ENCODE results near the gene PAGR1. TPM values are rescaled to one million over a fixed set of nuclear protein-coding genes. Genes with fewer than 3 reads are reported as not detected.
A peak's percentile ranks its signal among the peaks of the same experiment; 100 is the strongest.

Gene PAGR1
- total and polyA plus RNA-seq, 7 donors, result 9.4 to 36.8 (median 14.2) TPM

GRCh38 chr16:29857133-29857760, 41.3 kb downstream of the PAGR1 start:
- Histone ChIP-seq H3K9me3 (no peaks in the 10 kb centered on the region), H3K36me3 (ENCODE audit: insufficient read depth in 1 of 2, low read depth in 1 of 2) (peaks cover 0 to 34% of the 10 kb centered on the region in 2 donors), H3K27me3 (ENCODE audit: insufficient read depth in 3 of 3, low read length in 2 of 3) (no peaks in the 10 kb centered on the region), H3K4me3 (no peak overlapping the region), H3K27ac (no peak overlapping the region), H3K4me1 (peaks cover 9% of the 10 kb centered on the region)
- intact Hi-C loops (cut with DNase I), result no loop called here
- no peak for DNase-seq
- ATAC-seq, result peak in 2 of 4 donors; percentile 27 to 48
- no peak for TF ChIP-seq CTCF (IDR thresholded peaks at IDR 0.05)
- 48 to 55% (median 51%) methylated on average over 7 of the region's 7 CpGs for WGBS, 3 donors

GRCh38 chr16:29858149-29858849, 42.3 kb downstream of the PAGR1 start:
- H3K4me1 ChIP-seq, result peaks cover 10% of the 10 kb centered on the region
- intact Hi-C loops (cut with DNase I), result no loop called here
- no peaks in the 10 kb centered on the region for H3K9me3 ChIP-seq
- no peak for DNase-seq
- no peak for TF ChIP-seq CTCF (IDR thresholded peaks at IDR 0.05)
- 64 to 73% (median 72%) methylated on average over 10 of the region's 10 CpGs for WGBS, 3 donors
- ATAC-seq, result no peak
- H3K27ac ChIP-seq, result no peak overlapping the region
- H3K36me3 ChIP-seq (ENCODE audit: insufficient read depth in 1 of 2, low read depth in 1 of 2), result peaks cover 0 to 34% of the 10 kb centered on the region in 2 donors
- H3K27me3 ChIP-seq (ENCODE audit: insufficient read depth in 3 of 3, low read length in 2 of 3), result no peaks in the 10 kb centered on the region
- H3K4me3 ChIP-seq, result no peak overlapping the region

GRCh38 chr16:29858974-29859373, 43.0 kb downstream of the PAGR1 start:
- Histone ChIP-seq H3K9me3 (no peaks in the 10 kb centered on the region), H3K4me3 (no peak overlapping the region), H3K4me1 (peaks cover 10% of the 10 kb centered on the region), H3K36me3 (ENCODE audit: insufficient read depth in 1 of 2, low read depth in 1 of 2) (peaks cover 0 to 34% of the 10 kb centered on the region in 2 donors), H3K27me3 (ENCODE audit: insufficient read depth in 3 of 3, low read length in 2 of 3) (no peaks in the 10 kb centered on the region), H3K27ac (no peak overlapping the region)
- DNase-seq (no peak), ATAC-seq (no peak)
- 91 to 95% (median 92%) methylated on average over 18 to 19 of the region's 19 CpGs for WGBS, 3 donors
- TF ChIP-seq CTCF (IDR thresholded peaks at IDR 0.05), result no peak
- intact Hi-C loops (cut with DNase I), result no loop called here

- ATAC-seq (no peak), DNase-seq (no peak)
- Histone ChIP-seq H3K27ac (no peak overlapping the region), H3K4me3 (no peak overlapping the region), H3K4me1 (peaks cover 10% of the 10 kb centered on the region), H3K27me3 (ENCODE audit: insufficient read depth in 3 of 3, low read length in 2 of 3) (no peaks in the 10 kb centered on the region), H3K36me3 (ENCODE audit: insufficient read depth in 1 of 2, low read depth in 1 of 2) (peaks cover 0 to 34% of the 10 kb centered on the region in 2 donors), H3K9me3 (no peaks in the 10 kb centered on the region)
- intact Hi-C loops (cut with DNase I), result loop anchor here (5.0 kb wide), 3 partner anchors 43 to 147 kb away; partner anchors contain the start of genes PAGR1 (in 1 of the 2) and TAOK2 (in 1 of the 2)
- 88 to 90% (median 88%) methylated on average over 9 of the region's 9 CpGs for WGBS, 3 donors
- TF ChIP-seq CTCF (IDR thresholded peaks at IDR 0.05), result no peak
Measured at GRCh38 chr16:29860218-29860617, 44.3 kb downstream of the PAGR1 start.

Measured in psoas muscle (tissue), 8 donors.